ENCODE results near the gene TAF15.

The TAF15 gene

DNA sequence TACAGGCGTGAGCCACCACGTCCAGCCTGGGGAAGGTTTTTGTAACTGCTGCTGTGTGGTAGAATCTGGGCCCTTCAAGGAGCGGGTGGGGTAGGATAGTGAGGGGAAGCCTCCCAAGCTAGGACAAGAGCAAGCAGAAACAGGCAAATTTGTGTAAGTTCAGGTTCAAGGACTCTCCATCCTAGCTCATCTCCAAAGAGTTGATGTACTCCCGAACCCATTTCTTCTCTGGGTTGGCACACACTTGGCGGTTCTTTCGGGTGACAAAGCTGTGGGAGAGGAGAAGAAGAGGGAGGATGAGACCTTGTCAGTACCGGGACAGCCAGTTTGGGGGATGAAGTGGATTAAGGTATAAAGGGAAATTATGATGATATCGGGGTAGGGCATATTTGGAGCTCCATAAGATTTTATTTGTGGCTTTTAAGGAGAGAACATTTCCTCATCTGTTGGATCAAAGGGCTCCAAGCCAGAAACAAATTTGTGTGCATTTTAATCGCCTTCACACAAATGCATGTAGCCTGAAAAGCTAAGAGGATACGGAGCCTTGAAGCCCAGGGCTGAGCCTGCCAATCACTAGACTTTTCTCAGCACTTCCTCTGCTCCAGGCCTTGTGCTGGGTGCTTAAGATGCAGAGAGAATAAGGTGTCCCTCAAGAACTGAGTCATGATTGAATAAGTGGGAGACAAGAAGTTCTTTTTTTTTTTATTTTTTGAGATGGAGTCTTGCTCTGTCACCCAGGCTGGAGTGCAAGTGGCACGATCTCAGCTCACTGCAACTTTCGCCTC is 63.1 kb downstream of the TAF15 start:
- no peak for DNase-seq (ENCODE audit: low spot score)

DNA sequence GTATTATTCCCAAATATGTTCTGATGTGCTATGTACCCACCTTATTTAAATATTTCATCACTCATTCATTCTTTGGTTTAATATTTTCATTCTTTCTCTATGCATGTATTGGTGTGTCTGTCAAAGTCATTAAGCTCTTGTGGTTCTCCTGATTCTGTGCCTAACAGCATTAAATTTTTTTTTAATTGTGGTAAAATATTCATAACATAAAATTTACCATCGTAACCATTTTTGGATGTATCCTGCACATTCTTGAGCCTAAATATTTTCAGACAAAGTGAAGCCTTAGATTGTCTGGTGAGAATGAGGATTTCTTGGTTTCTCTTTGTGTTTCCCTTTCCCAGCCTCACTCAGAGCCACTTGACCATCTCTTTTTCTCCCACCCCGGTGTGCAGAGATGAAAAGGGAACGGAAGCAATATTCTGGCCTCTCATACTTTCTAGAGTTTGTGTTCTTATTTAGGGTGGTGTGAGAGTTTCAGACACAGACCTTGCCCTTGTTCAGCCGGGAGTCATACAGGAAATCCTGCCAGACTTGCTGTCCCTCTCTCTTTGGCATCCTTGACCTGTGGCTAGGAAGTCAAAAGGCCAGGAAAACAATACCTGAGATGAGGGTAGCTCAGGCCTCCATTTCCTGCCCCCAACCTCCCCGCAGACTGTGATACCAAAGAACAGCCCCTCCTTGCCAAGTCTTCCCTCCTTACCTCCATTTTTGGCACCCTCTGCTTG is 66.0 kb downstream of the TAF15 start:
- DNase-seq (ENCODE audit: low spot score), result no peak

DNA sequence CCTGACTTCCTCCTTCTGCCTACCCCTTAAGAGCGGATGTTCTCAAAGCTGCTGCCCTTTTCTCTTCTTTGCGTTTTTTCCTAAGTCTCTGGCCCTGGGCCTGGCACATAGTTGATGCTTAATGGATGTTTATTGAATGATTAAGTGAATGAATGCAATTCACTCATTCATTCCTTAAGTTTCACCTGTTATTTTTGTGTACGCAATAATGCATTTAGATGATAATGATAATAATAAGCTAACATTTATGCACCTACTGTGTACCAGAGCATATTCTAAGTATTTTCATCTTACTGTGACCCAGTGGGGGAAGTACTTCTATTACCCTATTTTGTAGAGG is 66.5 kb downstream of the TAF15 start:
- DNase-seq (ENCODE audit: low spot score), result no peak

DNA sequence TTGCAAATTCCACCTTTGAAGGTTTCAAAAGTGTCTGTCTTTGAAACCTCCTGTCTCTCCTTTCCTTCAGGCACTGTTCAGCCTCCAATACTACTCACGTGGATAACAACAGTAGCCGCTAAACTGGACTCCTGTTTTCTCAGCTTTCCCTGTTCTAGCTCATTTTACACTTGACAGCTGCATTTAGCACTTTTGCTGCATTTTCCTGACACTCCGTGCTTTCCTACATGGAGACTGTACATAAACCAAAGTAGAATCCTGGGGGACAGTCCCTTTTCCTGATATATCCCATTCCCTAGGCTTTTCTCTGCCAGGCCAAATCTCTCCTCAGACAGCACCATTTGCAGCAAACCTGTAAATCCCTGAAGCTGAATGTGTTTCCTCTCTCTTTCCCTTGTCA is 67.2 kb downstream of the TAF15 start:
- no peak for DNase-seq (ENCODE audit: low spot score)

DNA sequence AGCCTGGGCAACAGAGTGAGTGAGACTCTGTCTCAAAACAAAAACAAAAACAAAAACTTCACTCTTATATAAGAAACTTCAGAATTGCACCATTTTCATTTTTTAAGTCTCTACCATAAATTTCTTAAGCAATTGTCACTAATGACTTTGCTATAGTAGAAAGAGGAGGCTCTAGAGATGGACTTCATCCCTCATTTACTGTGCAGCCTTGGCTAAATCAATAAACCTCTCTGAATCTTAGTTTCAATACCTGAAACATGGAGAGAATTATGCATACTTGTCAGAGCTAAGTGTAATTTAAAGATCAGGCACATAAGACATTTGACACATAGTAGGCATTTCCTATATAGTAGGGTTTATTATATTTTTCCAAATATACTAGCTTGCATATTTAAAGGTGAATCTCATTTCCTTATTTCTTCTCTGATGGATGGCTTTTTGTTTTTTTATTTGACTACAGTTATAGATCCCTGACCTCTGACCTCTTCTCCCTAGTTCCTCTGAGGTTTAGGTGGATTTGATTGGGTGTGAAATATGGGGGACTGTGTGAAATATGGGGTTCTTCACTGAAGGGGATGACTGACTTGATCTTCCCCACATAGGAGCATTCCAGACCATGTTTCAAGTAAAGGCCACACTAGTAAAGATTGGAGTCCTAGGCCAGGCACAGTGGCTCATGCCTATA is 68.2 kb downstream of the TAF15 start:
- DNase-seq (ENCODE audit: low spot score), result no peak

DNA sequence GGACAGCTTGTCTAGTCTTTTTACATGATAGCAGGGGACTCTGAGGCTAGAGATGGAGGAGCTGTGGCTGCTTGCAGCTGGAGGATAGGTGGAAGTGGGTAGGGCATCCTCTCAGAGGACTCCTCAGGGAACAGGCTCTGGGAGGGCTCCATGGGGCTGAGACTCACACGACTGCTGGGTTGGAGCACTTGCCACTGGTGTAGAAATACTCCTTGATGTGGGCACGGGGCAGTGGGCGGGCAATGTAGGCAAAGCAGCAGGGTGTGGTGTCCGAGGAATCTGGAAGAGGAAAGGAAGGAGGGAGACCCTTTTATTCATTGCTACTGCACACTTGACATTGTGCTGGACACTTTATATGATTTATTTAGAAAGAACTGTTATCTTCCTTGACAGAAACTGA is 69.1 kb downstream of the TAF15 start:
- DNase-seq (ENCODE audit: low spot score), result no peak

DNA sequence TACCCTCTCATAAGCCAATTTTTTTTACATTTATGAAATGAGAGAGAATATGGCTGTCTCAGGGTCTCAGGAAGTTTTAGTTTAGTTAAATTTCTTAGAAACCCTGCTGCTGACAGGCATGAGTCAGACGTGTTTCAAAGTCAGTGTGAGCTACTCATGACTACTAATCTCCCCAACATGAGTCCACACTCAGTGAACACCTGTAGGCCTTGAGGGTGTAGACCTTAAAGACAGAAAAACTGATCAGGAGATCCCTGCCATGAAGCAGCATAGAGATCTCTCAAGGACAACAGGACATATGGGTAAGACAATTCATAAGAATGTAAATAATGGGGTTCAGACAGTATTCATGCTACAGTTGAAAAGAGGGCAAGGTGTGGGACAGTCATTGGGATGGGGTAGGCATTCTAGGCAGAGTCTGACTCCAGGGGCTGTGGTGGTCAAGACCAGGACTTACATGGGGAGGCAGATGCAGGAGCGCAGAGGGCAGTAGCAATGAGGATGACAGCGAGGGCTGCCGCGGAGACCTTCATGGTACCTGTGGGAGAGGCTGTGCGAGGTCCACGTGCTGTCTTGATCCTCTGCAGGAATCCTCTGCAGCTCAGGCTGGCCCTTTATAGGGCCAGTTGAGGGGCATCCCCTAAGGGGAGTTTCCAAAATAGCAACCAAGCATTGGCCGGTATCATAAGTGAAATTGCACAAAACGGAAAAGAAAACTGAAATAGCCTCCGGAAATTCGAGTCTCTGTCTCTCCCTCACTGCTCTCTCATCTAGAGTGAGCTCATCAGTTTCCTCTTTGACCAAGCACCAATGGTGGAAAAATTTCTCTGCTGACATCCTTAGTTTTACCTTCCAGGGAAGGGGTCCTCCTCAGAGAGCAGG is 70.7 kb downstream of the TAF15 start, which contains the start of gene CCL5:
Gene CCL5, minus strand, starts transcription at position 588 of the 882 bp plus-strand sequence.
- DNase-seq (ENCODE audit: low spot score), result peak; percentile 49

DNA sequence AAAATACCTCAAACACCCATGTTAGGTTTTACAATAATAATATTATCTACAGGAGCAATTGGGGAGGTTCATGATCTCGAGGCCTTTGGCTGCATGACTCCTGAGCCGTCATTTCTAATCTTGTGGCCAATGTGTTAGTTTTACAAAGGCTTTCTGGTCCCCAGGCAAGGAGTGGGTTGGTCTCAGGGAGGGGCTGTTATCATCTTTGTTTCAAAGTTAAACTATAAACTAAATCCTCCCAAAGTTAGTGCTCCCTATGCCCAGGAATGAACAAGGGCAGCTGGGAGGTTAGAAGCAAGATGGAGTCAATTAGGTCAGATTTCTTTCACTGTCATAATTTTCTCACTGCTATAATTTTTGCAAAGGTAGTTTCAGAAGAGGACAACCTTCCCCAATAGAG is 80.0 kb downstream of the TAF15 start:
- DNase-seq (ENCODE audit: low spot score), result no peak

DNA sequence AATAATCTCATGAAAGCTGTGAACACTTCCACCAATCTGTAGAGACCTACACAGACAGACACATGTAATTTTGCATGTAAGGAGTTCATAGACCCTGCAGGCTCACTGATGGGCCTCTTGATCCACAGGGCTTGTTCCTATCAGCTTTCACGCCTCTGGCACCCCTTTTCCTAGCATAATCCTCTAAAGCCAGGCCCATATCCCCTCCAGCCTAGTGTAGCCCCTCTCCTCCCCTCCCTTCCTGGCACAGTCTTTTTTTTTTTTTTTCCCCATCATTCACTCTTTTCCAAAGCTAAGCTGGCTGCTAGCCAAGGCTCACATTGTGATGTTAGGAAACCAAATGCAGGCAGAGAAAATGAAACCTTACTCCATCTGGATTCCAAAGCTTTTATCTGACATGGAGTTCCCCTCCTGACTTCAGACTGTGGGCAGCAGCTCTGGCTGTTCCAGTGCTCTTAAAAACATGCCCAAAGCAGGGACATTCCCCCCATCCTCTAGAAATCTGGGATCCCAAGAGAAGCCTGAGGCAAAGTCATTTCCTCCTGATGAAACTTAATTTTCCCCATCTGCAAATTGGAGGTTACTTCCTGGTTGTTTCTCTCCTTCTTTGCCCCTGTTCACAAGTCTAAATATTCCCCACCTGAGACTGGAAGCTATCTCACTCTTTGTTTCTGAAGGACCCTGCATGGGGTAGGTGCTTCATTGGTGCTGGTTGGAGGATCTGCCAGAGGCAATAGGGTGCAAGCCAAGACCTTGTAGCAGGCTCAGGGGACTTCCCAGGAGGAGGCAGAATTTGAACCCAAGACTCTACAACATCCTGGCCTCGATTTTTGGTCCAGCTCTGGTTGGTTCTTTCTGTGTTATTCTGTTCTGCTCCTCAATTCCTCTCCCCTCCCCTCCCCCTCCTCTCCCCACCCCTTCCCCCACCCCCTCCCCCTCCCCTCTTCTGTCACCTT is 80.8 kb downstream of the TAF15 start:
- DNase-seq (ENCODE audit: low spot score), result no peak

DNA sequence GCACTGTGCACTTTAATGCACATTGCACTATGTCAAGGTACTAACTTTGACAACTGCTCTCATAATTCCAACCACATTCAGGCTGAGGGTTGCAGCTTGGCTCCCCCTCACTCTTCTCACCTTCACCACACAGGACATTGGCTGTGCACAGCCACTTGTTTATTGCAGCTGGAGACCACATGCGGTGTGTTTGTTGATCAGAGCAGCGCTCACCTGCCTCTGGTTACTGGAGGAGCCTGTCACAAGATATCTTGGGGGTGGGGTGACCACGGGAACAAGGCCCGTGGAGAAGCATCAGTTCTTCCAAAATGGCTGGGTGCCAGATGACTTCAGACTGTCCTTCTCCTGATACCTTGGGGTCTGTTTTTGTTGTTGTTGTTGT is 81.5 kb downstream of the TAF15 start:
- DNase-seq (ENCODE audit: low spot score), result no peak

DNA sequence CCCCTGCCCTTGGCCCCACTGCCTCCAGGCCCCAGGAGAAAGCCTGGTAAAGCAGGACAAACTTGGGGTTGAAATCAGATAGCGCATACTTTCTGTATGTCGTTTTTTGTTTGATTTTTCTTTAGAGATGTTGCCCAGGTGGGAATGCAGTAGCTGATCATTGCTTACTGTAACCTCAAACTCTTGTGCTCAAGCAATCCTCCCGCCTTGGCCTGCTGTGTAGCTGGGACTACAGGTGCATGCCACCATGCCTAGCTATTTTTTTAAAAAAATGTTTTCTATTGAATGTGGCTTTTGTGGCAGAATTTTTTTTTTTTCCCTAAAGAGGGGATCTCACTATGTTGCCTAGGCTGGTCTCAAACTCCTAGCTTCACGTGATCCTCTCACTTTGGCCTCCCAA is 82.0 kb downstream of the TAF15 start:
- no peak for DNase-seq (ENCODE audit: low spot score)

DNA sequence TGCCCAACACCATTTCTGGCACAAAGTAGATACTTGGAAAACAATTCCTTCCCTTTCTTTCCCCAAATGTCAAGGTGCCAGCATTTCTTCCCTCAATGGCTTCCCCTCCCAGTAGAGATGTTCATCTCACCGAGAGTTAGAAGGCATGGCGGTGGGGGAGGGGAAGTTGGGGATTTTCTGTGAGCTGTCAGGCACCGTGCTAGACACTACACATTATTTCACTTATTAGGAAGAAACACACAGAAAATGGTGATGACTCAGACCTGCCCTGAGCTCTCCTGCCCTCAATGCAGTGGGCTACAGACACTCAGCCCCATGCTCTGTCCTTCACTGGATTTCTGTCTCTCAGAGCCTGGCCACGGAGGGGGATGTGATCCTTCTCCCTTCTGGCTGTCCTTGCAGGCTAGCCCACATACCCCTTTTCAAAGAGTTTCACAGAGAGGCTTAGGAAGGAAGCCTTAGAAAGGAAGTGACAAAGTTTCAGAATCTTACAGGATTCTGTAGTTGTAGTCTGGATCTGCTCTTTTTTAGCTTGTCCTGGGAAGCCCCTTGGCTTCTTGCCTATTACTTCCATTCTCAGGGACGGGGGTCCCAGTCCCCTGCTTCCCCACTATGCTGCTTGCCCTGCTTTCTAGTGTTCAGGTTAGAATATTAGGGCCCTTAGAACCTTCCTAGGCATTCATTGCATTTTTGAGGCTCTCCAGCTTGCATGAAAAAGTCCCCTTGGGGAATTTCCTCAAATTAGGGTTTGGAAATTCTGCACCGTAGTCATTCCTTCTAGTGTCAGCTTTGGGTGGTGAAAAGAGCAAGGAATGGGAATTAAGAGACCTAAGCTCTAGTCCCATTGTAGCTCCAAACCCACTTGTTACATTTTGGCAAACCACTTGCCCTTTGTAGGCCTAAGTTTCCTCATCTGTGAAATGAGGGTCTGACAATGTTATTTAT is 83.1 kb downstream of the TAF15 start:
- DNase-seq (ENCODE audit: low spot score), result no peak

DNA sequence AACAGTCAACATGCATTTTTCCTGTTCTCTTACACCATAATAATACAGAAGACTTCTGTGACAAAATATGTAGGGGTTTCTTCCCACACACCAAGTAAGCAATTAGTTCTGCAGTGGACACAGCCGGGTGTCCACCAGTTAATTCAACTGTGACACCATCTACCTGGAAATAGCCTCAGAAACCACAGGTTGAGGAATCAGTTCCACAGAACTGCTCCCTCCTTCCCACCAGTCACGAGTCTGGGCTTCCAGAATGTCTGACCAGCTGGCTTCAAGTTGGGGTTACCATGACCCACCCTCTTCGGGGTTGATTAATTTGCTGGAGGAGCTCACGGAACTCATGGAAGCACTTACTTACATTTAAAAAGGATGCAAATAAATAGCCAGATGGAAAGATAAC is 84.5 kb downstream of the TAF15 start:
- DNase-seq (ENCODE audit: low spot score), result no peak

DNA sequence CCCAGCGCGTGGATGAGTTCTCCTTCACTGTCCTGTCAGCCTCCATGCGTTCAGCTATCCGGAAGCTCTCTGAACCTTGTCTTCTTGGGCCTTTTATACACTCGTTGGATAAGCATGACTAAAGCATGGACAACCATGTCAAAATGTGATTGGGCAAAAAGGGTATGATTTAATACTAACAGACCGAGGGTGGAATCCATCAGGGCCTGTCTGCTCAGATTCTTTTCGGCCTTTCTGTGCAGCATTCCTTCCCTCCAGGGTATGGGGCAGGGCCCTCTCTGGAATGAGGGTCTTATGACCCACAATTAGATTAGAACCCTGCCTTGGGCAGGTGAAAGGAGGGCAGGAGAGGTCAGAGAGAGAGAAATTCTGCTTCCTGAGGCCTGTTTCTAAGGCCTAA is 84.9 kb downstream of the TAF15 start:
- DNase-seq (ENCODE audit: low spot score), result no peak

DNA sequence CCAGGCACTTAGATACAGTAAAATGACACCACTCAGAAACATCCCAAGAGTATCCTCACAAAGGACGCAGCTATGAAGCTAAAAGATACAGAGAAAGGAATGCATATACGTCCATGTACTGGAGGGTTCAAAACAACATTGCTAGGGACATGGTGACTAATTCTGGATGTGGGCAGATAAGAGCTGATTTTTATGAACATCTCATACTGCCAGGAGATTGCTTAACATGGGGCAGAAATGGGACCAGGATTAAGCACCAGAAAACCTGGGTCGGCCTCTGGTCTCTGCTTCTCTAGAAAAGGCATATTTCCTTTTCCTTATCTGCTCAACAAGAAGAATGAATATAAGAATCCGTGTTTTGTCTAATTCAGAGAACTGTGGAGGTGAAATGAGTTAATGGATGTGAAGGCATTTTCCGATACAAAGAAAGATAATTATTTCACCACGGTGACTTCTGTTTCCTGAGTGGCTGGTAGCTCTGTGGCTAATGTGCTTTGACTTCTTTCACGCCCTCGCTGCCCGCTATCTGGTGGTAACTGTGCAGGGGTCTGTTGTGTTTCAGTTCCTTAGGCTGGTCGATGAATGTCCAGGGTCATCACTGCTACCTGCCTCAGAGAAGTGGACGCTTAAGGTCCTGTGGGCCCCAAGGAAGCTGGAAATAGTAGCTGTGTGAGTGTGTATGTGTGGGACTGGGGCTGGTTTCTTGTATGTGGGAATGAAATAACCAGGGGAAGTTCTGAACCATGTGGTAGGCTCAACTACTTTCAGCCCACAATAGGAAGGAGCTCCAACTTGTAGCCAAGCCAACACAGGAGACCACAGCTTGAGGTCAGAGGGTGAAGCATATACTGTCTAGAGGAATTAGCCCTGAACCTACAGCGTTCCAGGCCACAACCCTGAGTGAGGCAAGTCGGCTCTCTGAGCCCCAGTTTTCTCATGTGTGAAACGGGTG is 86.6 kb downstream of the TAF15 start:
- DNase-seq (ENCODE audit: low spot score), result no peak

Measured in RKO (cell line).